GM23338 (cell line): ENCODE measurements around the gene PNLIPRP2. TPM values are rescaled to one million over a fixed set of nuclear protein-coding genes. Genes with fewer than 3 reads are reported as not detected.

Source experiments
- CREB1 ChIP-seq: fragments of 250-450 bp; sonication (Bioruptor Pico); IDR thresholded peaks from 2 replicates; pipeline ENCODE4 v1.5.0; 2020; ENCODE audit warnings: low read depth, mild to moderate bottlenecking, moderate library complexity
- EZH2phosphoT487 ChIP-seq: fragments of 200-600 bp; sonication (generic); IDR thresholded peaks from one replicate; pipeline ENCODE4 v1.8.1; 2018; ENCODE audit warnings: antibody characterized with exemption; ENCODE audit not compliant: unreplicated experiment
- JUNB ChIP-seq: IDR thresholded peaks from one replicate; pipeline ENCODE4 v1.6.1; 2016; ENCODE audit warnings: antibody characterized with exemption; ENCODE audit not compliant: unreplicated experiment
- NANOG ChIP-seq: IDR thresholded peaks from 2 replicates; pipeline ENCODE4 v1.6.1; 2016; ENCODE audit warnings: antibody characterized with exemption, borderline replicate concordance
- POLR2AphosphoS5 ChIP-seq: IDR thresholded peaks from 2 replicates; pipeline ENCODE4 v1.6.1; 2016; ENCODE audit warnings: antibody characterized with exemption, low read depth
- ZNF114 ChIP-seq: fragments of 250-450 bp; sonication (Bioruptor Pico); IDR thresholded peaks from 2 replicates; pipeline ENCODE4 v1.5.0; 2020; ENCODE audit warnings: mild to moderate bottlenecking, moderate library complexity
- ZNF331 ChIP-seq: fragments of 250-450 bp; sonication (Bioruptor Pico); IDR thresholded peaks from 2 replicates; pipeline ENCODE4 v1.5.0; 2020; ENCODE audit warnings: low read depth, mild to moderate bottlenecking, moderate library complexity
- polyA plus RNA-seq: library from polyadenylated mRNA; unstranded; fragments of >200 nt; fragmentation: Nextera tagmentation; extraction: Ambion mirVana; gene quantifications from 2 replicates; pipeline ENCODE4 v1.2.1, GENCODE V29; 2016
- total RNA-seq: library from RNA; depleted of rRNA; stranded (reverse); fragments of >200 nt; shearing (Covaris generic); gene quantifications from 2 replicates; pipeline ENCODE4 v1.2.3, GENCODE V29; 2014
- TF ChIP-seq, protein P1 (sequence below): IDR thresholded peaks from one replicate; pipeline ENCODE4 v1.6.1; 2018; ENCODE audit warnings: antibody characterized with exemption; ENCODE audit not compliant: unreplicated experiment
- TF ChIP-seq, protein P2 (sequence below): IDR thresholded peaks from 2 replicates; pipeline ENCODE4 v1.6.1; 2016; ENCODE audit warnings: antibody characterized with exemption
- TF ChIP-seq, protein P3 (sequence below), 2 experiments: fragments of 200-600 bp in 1 of 2; sonication (generic) in 1 of 2; conservative IDR thresholded peaks; 2 replicates each; pipeline versions ENCODE4 v1.5.1 to v1.6.1; 2016 to 2017; ENCODE audit warnings: antibody characterized with exemption in 2 of 2, low read depth in 2 of 2, mild to moderate bottlenecking in 2 of 2, moderate library complexity in 1 of 2

PNLIPRP2 gene
- total and polyA plus RNA-seq, 2 experiments from 2014 or later, result 0.24 TPM; not detected in 1

DNA sequence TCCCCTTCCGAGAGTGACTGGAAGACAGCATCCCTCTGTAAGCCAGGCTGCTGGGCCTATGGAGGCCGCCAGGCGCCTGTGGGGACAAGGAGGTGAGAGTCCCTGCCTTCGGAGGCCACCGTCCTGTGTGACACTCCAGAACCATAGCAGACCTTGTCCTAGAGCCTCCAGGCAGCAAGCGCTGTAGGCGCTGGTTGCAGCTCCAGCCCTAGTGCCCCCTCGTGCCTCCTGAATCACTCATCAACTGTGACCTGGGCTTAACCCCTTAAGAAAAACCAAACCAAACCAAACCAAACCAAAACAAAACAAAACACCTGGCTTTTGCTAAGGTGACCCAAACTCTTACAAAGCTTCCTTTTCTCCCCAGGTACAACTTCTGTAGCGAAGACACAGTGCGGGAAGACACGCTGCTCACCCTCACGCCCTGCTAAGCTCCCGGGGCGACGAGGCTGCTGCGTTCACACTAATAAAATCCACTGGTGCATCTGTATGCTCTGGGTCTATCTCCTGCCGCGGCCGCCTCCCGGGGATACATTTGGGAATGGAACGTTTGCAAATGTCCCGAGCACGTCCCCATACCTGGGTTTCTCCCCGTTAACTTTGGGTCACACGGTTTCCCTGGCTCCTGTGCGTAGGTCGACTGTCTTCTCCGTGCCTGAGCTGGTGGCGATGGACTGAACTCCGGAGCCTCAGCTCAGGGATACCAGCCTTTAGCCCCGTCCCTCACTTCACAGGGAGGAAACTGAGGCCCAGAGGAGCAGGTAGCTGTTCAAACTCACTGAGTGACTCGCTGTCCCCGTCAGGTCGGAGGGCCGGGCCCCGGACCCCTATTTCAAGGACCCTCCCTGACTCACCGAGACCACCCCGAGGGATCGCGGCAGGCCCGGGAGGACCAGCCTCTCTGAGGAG is 11.8 kb upstream of the PNLIPRP2 start (continued):
- TF ChIP-seq, protein P1, sequence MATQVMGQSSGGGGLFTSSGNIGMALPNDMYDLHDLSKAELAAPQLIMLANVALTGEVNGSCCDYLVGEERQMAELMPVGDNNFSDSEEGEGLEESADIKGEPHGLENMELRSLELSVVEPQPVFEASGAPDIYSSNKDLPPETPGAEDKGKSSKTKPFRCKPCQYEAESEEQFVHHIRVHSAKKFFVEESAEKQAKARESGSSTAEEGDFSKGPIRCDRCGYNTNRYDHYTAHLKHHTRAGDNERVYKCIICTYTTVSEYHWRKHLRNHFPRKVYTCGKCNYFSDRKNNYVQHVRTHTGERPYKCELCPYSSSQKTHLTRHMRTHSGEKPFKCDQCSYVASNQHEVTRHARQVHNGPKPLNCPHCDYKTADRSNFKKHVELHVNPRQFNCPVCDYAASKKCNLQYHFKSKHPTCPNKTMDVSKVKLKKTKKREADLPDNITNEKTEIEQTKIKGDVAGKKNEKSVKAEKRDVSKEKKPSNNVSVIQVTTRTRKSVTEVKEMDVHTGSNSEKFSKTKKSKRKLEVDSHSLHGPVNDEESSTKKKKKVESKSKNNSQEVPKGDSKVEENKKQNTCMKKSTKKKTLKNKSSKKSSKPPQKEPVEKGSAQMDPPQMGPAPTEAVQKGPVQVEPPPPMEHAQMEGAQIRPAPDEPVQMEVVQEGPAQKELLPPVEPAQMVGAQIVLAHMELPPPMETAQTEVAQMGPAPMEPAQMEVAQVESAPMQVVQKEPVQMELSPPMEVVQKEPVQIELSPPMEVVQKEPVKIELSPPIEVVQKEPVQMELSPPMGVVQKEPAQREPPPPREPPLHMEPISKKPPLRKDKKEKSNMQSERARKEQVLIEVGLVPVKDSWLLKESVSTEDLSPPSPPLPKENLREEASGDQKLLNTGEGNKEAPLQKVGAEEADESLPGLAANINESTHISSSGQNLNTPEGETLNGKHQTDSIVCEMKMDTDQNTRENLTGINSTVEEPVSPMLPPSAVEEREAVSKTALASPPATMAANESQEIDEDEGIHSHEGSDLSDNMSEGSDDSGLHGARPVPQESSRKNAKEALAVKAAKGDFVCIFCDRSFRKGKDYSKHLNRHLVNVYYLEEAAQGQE, result no peak
- TF ChIP-seq POLR2AphosphoS5 (no peak), CREB1 (CRISPR knock-in tag) (no peak), ZNF331 (CRISPR knock-in tag) (no peak), NANOG (no peak), ZNF114 (CRISPR knock-in tag) (no peak), JUNB (no peak), EZH2phosphoT487 (no peak)
- TF ChIP-seq, protein P2, sequence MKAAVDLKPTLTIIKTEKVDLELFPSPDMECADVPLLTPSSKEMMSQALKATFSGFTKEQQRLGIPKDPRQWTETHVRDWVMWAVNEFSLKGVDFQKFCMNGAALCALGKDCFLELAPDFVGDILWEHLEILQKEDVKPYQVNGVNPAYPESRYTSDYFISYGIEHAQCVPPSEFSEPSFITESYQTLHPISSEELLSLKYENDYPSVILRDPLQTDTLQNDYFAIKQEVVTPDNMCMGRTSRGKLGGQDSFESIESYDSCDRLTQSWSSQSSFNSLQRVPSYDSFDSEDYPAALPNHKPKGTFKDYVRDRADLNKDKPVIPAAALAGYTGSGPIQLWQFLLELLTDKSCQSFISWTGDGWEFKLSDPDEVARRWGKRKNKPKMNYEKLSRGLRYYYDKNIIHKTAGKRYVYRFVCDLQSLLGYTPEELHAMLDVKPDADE, result no peak
- TF ChIP-seq, protein P3, sequence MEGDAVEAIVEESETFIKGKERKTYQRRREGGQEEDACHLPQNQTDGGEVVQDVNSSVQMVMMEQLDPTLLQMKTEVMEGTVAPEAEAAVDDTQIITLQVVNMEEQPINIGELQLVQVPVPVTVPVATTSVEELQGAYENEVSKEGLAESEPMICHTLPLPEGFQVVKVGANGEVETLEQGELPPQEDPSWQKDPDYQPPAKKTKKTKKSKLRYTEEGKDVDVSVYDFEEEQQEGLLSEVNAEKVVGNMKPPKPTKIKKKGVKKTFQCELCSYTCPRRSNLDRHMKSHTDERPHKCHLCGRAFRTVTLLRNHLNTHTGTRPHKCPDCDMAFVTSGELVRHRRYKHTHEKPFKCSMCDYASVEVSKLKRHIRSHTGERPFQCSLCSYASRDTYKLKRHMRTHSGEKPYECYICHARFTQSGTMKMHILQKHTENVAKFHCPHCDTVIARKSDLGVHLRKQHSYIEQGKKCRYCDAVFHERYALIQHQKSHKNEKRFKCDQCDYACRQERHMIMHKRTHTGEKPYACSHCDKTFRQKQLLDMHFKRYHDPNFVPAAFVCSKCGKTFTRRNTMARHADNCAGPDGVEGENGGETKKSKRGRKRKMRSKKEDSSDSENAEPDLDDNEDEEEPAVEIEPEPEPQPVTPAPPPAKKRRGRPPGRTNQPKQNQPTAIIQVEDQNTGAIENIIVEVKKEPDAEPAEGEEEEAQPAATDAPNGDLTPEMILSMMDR (conservative IDR thresholded peaks at IDR 0.05; ENCODE audit: low read depth in 2 of 2), result no peak
